Brain microvascular endothelial cell (primary cell): Measurements from ENCODE around the gene GLDN.

ENCODE experiments used
- DNase-seq: peaks from one replicate; pipeline ENCODE4 v3.0.0-alpha.2; 2020
- H3K27ac ChIP-seq: fragments of 250-450 bp; sonication (Bioruptor Pico); 2 replicates; pipeline ENCODE4 v1.5.1; 2020; ENCODE audit warnings: mild to moderate bottlenecking, moderate library complexity
- H3K27me3 ChIP-seq: fragments of 250-450 bp; sonication (Bioruptor Pico); replicated peaks from 2 replicates; pipeline ENCODE4 v1.5.1; 2020; ENCODE audit warnings: mild to moderate bottlenecking
- H3K36me3 ChIP-seq: fragments of 250-450 bp; sonication (Bioruptor Pico); replicated peaks from 2 replicates; pipeline ENCODE4 v1.5.1; 2020; ENCODE audit warnings: mild to moderate bottlenecking
- H3K4me3 ChIP-seq: 2 replicates; pipeline ENCODE4 v1.5.1; 2011; ENCODE audit warnings: low read depth, mild to moderate bottlenecking, control low read depth, low read length, moderate library complexity
- in situ Hi-C: cut with HindIII; loops from 2 replicates; pipeline ENCODE4 v1.10.0; 2017; ENCODE audit warnings: low sequenced_read_pairs, low pct_ligation_motif_present
- TF ChIP-seq, protein P1 (sequence below): IDR thresholded peaks from 2 replicates; pipeline ENCODE4 v1.5.1; 2011; ENCODE audit warnings: low read depth, mild to moderate bottlenecking, moderate library complexity, low read length, control low read depth, inconsistent platforms; ENCODE audit errors: missing control alignments

The GLDN gene

DNA sequence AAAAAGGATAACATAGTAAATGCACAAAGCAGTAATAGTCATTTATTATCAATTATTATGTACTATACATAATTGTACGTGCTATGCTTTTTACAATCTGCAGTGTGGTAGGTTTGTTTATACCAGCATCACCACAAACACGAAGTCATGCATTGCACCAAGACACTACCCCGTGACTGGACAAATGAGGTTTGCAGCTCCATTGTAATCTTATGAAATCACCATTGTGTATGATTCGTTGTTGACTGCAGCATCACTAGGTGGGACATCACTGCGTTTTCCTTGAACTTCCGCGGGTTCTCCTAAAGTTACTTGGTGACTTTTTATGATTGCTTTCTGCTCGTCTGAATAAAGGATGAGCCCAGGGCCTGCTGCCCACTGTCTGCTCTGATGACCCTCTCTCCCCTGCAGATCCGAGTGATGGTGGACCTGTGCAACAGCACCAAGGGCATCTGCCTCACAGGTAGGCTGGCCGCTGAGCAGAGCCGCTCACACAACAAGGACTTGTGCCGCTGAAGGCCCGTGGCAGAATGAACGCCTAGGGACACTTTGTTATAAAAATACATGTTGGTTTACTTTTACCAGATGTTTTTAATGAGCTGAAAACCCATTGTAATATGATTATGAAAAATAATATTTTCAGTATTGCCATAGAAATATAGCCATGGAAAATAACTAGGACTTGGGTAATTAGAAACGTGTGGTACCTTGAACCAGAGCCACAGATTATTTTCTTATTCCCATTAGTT is 35.8 kb downstream of the GLDN start:
- no peak overlapping the region for H3K27ac ChIP-seq
- no peaks in the 10 kb centered on the region for H3K27me3 ChIP-seq
- in situ Hi-C loops: loop anchor here (25.0 kb wide), 1 partner anchor 110 kb away; no protein-coding TSS in a partner anchor
- peak; percentile 34 for DNase-seq
- no peak overlapping the region for H3K4me3 ChIP-seq
- TF ChIP-seq, protein P1, sequence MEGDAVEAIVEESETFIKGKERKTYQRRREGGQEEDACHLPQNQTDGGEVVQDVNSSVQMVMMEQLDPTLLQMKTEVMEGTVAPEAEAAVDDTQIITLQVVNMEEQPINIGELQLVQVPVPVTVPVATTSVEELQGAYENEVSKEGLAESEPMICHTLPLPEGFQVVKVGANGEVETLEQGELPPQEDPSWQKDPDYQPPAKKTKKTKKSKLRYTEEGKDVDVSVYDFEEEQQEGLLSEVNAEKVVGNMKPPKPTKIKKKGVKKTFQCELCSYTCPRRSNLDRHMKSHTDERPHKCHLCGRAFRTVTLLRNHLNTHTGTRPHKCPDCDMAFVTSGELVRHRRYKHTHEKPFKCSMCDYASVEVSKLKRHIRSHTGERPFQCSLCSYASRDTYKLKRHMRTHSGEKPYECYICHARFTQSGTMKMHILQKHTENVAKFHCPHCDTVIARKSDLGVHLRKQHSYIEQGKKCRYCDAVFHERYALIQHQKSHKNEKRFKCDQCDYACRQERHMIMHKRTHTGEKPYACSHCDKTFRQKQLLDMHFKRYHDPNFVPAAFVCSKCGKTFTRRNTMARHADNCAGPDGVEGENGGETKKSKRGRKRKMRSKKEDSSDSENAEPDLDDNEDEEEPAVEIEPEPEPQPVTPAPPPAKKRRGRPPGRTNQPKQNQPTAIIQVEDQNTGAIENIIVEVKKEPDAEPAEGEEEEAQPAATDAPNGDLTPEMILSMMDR: no peak
- H3K36me3 ChIP-seq: no peaks in the 10 kb centered on the region

DNA sequence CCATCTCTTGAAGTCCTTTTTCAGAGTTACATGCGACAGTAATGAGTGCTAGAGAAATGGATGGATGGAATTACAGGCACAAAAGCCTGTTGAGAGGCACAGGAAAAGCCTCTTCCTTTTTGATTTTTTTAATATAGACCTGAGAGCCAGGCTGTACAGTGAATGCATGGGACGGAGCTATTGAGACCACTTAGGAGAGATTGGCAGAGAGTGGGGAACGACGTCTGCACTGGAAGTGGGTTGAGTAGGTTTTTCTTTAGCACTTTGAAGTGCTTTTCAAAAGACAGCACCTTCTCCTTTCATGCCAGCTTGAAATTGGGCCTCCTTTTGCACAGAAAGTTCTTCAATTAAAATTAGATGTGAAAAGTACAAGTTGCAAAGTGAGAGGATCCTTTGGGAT is 37.0 kb downstream of the GLDN start:
- in situ Hi-C loops: loop anchor here (25.0 kb wide), 1 partner anchor 109 kb away; no protein-coding TSS in a partner anchor
- Histone ChIP-seq H3K4me3 (no peak overlapping the region), H3K27ac (no peak overlapping the region), H3K36me3 (no peaks in the 10 kb centered on the region), H3K27me3 (no peaks in the 10 kb centered on the region)
- no peak for DNase-seq
- TF ChIP-seq, protein P1: no peak

DNA sequence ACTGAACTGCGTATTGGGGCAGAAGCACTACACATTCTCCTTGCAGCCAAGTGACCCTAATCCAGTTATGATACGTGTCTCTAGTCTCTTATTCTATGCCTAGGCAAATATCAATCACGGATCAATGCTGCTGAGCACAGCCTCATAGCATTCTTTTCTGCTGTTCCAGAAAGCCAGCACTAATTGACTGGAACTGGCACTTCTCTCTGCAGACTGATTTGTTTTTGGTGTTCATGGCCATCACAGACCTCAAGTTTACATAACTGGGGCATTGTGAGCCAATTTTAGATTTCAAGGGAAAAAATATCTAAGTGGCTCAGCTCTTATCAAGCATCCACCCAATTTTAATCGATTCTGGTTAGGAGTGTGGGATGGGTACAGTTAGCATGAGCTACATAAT is 37.9 kb downstream of the GLDN start:
- H3K27ac ChIP-seq: no peak overlapping the region
- TF ChIP-seq, protein P1: no peak
- no peaks in the 10 kb centered on the region for H3K27me3 ChIP-seq
- no peaks in the 10 kb centered on the region for H3K36me3 ChIP-seq
- H3K4me3 ChIP-seq: no peak overlapping the region
- DNase-seq: no peak
- in situ Hi-C loops: loop anchor here (25.0 kb wide), 1 partner anchor 108 kb away; no protein-coding TSS in a partner anchor

DNA sequence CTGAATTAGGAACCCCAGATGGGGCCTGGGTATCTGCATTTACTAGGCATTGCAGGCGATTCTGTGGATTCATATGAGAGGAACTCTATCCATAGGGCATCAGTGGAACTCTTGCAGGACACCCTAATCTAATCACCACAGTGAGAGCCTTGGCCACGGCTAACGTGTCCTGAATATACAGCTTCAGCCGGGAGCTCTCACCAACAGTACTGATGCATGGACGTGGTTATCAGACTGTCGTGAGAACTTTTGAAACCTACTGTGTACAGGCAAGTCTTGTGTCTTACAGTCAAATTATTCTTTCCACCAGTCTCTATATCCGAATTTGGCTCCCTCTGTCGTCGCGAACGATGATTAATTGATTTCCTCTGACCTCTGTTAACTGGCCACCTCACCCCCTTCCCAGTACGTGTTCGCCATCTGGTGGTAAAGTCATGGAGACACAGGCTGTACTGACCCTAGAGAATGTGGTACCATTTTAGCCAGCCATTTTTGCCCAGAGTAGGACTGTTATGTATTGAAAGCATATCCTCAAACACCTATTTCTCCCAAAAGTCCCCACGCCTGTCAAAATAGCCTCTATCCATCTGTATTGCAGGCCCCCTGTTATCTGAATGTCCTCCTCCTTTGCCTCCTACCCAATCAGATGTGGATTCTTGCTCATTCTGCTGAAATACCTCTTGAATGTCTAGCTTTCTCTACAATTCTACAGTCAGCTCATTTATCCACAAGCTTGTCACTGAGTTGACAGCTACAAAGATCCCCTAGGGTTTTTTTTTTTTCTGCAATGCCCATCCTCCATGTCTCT is 39.7 kb downstream of the GLDN start:
- peak; percentile 65 for DNase-seq
- Histone ChIP-seq H3K27me3 (no peaks in the 10 kb centered on the region), H3K27ac (no peak overlapping the region), H3K4me3 (no peak overlapping the region), H3K36me3 (no peaks in the 10 kb centered on the region)
- in situ Hi-C loops: loop anchor here (25.0 kb wide), 1 partner anchor 106 kb away; no protein-coding TSS in a partner anchor
- TF ChIP-seq, protein P1: peak; percentile 94

DNA sequence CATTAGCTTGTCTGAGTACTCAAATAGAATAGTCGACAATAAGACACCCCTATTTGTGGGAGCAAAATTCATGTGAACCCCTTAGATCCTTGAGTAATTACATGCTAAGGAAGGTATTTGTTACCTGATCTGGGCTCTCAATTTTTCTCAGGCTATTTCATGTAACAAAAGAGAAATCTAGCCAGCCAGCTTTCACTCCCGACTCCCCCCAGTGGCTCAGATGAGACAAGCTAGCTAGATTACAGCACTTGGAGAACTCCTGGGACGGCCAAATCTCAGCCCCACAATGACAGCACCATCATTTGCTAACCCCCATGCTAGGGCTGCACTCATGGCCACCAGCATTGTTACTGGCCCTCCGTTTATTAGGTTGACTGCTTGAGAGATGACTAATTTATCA is 41.3 kb downstream of the GLDN start:
- H3K27me3 ChIP-seq: no peaks in the 10 kb centered on the region
- no peak overlapping the region for H3K4me3 ChIP-seq
- in situ Hi-C loops: loop anchor here (25.0 kb wide), 1 partner anchor 105 kb away; no protein-coding TSS in a partner anchor
- TF ChIP-seq, protein P1: peak; percentile 89
- DNase-seq: peak; percentile 61
- no peaks in the 10 kb centered on the region for H3K36me3 ChIP-seq
- H3K27ac ChIP-seq: no peak overlapping the region
